ENCODE results near the gene VPS41.

DNA sequence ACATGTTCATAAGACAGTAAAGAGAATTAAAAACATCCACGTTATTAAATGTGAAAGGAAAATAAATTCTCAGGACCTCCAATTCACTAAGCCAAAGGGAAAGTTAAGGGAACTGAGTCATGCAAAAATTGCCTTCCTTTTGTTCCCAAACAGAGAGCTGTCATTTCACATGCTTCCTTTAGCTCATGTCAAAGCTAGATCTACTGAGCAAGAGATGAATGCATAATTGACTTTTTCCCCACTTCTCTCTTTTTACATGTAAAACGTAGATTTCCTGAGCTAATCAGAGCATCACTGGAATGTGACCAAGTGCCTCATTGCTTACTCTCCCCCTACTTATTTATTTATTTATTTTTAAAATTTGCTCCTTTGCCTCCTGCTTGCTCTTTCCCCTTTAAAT is 148.8 kb downstream of the VPS41 start:
- no peak for TF ChIP-seq ZNF556 (CRISPR knock-in tag; IDR thresholded peaks at IDR 0.05; ENCODE audit: borderline replicate concordance)
- TF ChIP-seq, protein P1, sequence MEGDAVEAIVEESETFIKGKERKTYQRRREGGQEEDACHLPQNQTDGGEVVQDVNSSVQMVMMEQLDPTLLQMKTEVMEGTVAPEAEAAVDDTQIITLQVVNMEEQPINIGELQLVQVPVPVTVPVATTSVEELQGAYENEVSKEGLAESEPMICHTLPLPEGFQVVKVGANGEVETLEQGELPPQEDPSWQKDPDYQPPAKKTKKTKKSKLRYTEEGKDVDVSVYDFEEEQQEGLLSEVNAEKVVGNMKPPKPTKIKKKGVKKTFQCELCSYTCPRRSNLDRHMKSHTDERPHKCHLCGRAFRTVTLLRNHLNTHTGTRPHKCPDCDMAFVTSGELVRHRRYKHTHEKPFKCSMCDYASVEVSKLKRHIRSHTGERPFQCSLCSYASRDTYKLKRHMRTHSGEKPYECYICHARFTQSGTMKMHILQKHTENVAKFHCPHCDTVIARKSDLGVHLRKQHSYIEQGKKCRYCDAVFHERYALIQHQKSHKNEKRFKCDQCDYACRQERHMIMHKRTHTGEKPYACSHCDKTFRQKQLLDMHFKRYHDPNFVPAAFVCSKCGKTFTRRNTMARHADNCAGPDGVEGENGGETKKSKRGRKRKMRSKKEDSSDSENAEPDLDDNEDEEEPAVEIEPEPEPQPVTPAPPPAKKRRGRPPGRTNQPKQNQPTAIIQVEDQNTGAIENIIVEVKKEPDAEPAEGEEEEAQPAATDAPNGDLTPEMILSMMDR (CRISPR knock-in tag; IDR thresholded peaks at IDR 0.05), result no peak
- no peak for TF ChIP-seq POLR2AphosphoS5 (IDR thresholded peaks at IDR 0.05; ENCODE audit: low read depth, low read length)

Data from HepG2 (cell line).